PC-3 (cell line): Measurements from ENCODE around the gene JSRP1.

ENCODE experiments used
- CTCF ChIP-seq: fragments of 300-600 bp; sonication (generic); conservative IDR thresholded peaks from 2 replicates; pipeline ENCODE4 v1.5.1; 2017; ENCODE audit warnings: antibody characterized with exemption, low read depth, mild to moderate bottlenecking, low read length
- EZH2 ChIP-seq: fragments of 300-600 bp; sonication (generic); IDR thresholded peaks from one replicate; pipeline ENCODE4 v1.6.1; 2017; ENCODE audit warnings: antibody characterized with exemption, mild to moderate bottlenecking, low read length; ENCODE audit not compliant: unreplicated experiment
- EZH2phosphoT487 ChIP-seq: fragments of 300-600 bp; sonication (generic); IDR thresholded peaks from 2 replicates; pipeline ENCODE4 v1.6.1; 2018; ENCODE audit warnings: mild to moderate bottlenecking, antibody characterized with exemption, low read length, borderline replicate concordance

GRCh38 chr19:2280633-2281264 lies 24.5 kb upstream of the JSRP1 start:
- TF ChIP-seq EZH2phosphoT487 (no peak), EZH2 (no peak), CTCF (no peak)
